Calu3 (cell line): Measurements from ENCODE around the gene SCO1. TPM values are rescaled to one million over a fixed set of nuclear protein-coding genes. Genes with fewer than 3 reads are reported as not detected.
"Not testable (repeated sequence)": the region's sequence is repeated elsewhere in the genome, so short reads cannot be mapped to it uniquely, and the experiment has no call there.

Experiments used
- BruUV-seq: library from RNA; stranded (reverse); fragments of 400-500 nt; replicated peaks from 2 replicates; lab custom pipeline; 2021; lab: Mats Ljungman, UMichigan
- CTCF ChIA-PET: fragments of 300-600 bp; sonication (Branson Sonifier 250); formaldehyde crosslinking; loops from one replicate; lab custom pipeline; 2022; ENCODE audit warnings: antibody characterized with exemption; lab: Charles Lee
- DNase-seq: peaks from one replicate; pipeline ENCODE4 v3.0.0; 2022
- H3K27ac Mint-ChIP-seq: one replicate; pipeline ENCODE4 v1.8.0; 2022; ENCODE audit warnings: mixed read lengths; ENCODE audit not compliant: unreplicated experiment
- H3K27me3 Mint-ChIP-seq: one replicate; pipeline ENCODE4 v1.8.0; 2022; ENCODE audit warnings: mixed read lengths; ENCODE audit not compliant: unreplicated experiment
- H3K36me3 Mint-ChIP-seq: one replicate; pipeline ENCODE4 v1.8.0; 2022; ENCODE audit warnings: mild to moderate bottlenecking, moderate library complexity, mixed read lengths; ENCODE audit not compliant: insufficient read depth, unreplicated experiment
- H3K4me1 Mint-ChIP-seq: one replicate; pipeline ENCODE4 v1.8.0; 2022; ENCODE audit warnings: mild to moderate bottlenecking, low read depth, mixed read lengths; ENCODE audit not compliant: unreplicated experiment
- H3K4me3 Mint-ChIP-seq: one replicate; pipeline ENCODE4 v1.8.0; 2022; ENCODE audit warnings: mild to moderate bottlenecking, low read depth, moderate library complexity, mixed read lengths; ENCODE audit not compliant: unreplicated experiment
- H3K9me3 Mint-ChIP-seq: one replicate; pipeline ENCODE4 v1.8.0; 2022; ENCODE audit warnings: low read depth, mixed read lengths; ENCODE audit not compliant: unreplicated experiment
- intact Hi-C: fragments of 100-400 bp; cut with micrococcal nuclease; formaldehyde crosslinking; loops from one replicate; pipeline ENCODE4 v1.10.0; 2022; ENCODE audit not compliant: unreplicated experiment
- total RNA-seq: library from RNA; stranded (reverse); gene quantifications from 2 replicates; pipeline ENCODE4 v1.2.3, GENCODE V29; 2022
- TF ChIP-seq, protein P1 (sequence below): fragments of 200-600 bp; IDR thresholded peaks from one replicate; pipeline ENCODE4 v1.8.0; 2022; ENCODE audit warnings: antibody characterized with exemption; ENCODE audit not compliant: unreplicated experiment

Gene SCO1
- total RNA-seq, 1 experiment from 2014 or later: 27.4 TPM

- DNase-seq: no peak
- H3K36me3 Mint-ChIP-seq: no peaks in the 10 kb centered on the region
- H3K27me3 Mint-ChIP-seq: peaks cover 57% of the 10 kb centered on the region
- no peak overlapping the region for H3K27ac Mint-ChIP-seq
- intact Hi-C loops: no loop called here
- H3K9me3 Mint-ChIP-seq: no peaks in the 10 kb centered on the region
- TF ChIP-seq, protein P1, sequence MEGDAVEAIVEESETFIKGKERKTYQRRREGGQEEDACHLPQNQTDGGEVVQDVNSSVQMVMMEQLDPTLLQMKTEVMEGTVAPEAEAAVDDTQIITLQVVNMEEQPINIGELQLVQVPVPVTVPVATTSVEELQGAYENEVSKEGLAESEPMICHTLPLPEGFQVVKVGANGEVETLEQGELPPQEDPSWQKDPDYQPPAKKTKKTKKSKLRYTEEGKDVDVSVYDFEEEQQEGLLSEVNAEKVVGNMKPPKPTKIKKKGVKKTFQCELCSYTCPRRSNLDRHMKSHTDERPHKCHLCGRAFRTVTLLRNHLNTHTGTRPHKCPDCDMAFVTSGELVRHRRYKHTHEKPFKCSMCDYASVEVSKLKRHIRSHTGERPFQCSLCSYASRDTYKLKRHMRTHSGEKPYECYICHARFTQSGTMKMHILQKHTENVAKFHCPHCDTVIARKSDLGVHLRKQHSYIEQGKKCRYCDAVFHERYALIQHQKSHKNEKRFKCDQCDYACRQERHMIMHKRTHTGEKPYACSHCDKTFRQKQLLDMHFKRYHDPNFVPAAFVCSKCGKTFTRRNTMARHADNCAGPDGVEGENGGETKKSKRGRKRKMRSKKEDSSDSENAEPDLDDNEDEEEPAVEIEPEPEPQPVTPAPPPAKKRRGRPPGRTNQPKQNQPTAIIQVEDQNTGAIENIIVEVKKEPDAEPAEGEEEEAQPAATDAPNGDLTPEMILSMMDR: no peak
- H3K4me3 Mint-ChIP-seq: no peak overlapping the region
- peaks cover 24% of the 10 kb centered on the region for H3K4me1 Mint-ChIP-seq
- no TSS peak for BruUV-seq
- CTCF ChIA-PET: interaction anchor here (2.6 kb wide), 1 partner anchor 109 kb away, joined by 34 read pairs; no protein-coding TSS in a partner anchor
Measured at GRCh38 chr17:10735251-10735650, 37.9 kb upstream of the SCO1 start.

- intact Hi-C loops: no loop called here
- CTCF ChIA-PET: interaction anchor here (0.6 kb wide), 1 partner anchor 894 kb away, joined by 4 read pairs; no protein-coding TSS in a partner anchor
- no peaks in the 10 kb centered on the region for H3K9me3 Mint-ChIP-seq
- H3K27ac Mint-ChIP-seq: no peak overlapping the region
- H3K27me3 Mint-ChIP-seq: peaks cover 51% of the 10 kb centered on the region
- TF ChIP-seq, protein P1: no peak
- no TSS peak for BruUV-seq
- no peak overlapping the region for H3K4me3 Mint-ChIP-seq
- H3K4me1 Mint-ChIP-seq: peaks cover 28% of the 10 kb centered on the region
- no peak for DNase-seq
- H3K36me3 Mint-ChIP-seq: peaks cover 5% of the 10 kb centered on the region
Measured at GRCh38 chr17:10733666-10734065, 36.3 kb upstream of the SCO1 start.

- H3K4me3 Mint-ChIP-seq, H3K9me3 Mint-ChIP-seq, H3K27ac Mint-ChIP-seq, BruUV-seq, CTCF ChIA-PET, H3K36me3 Mint-ChIP-seq, DNase-seq, intact Hi-C loops: not testable (repeated sequence)
- peaks cover 16% of the 10 kb centered on the region for H3K4me1 Mint-ChIP-seq
- peaks cover 51% of the 10 kb centered on the region for H3K27me3 Mint-ChIP-seq
Measured at GRCh38 chr17:10732121-10732520, 34.8 kb upstream of the SCO1 start.

DNA sequence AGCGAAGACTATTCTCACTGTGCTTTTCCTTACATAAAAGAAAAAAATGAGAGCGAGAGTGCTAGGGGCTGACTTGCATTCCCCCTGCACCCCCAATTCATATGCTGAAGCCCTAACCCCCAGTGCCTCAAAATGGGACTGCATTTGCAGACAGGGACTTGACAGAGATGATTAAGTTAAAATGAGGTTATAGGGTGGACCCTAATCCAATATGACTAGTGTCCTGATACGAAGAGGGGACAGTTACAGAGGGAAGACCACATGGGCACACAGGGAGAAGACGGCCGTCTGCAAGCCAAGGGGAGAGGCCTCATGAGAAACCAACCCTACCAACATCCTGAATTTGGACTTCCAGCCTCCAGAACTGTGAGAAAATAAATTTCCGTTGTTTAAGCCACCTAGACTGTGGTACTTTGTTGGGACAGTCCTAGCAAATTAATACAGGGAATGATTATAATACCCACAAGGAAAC is 34.1 kb upstream of the SCO1 start:
- H3K9me3 Mint-ChIP-seq: no peaks in the 10 kb centered on the region
- H3K36me3 Mint-ChIP-seq: peaks cover 5% of the 10 kb centered on the region
- H3K27ac Mint-ChIP-seq: no peak overlapping the region
- no peak overlapping the region for H3K4me3 Mint-ChIP-seq
- TF ChIP-seq, protein P1: no peak
- intact Hi-C loops: no loop called here
- BruUV-seq: no TSS peak
- peaks cover 51% of the 10 kb centered on the region for H3K27me3 Mint-ChIP-seq
- peaks cover 14% of the 10 kb centered on the region for H3K4me1 Mint-ChIP-seq
- CTCF ChIA-PET: no interaction called here
- no peak for DNase-seq

GRCh38 chr17:10730247-10730646 is 32.9 kb upstream of the SCO1 start:
- BruUV-seq, H3K9me3 Mint-ChIP-seq, H3K36me3 Mint-ChIP-seq, intact Hi-C loops, DNase-seq, H3K27ac Mint-ChIP-seq: not testable (repeated sequence)
- CTCF ChIA-PET: interaction anchor here (0.8 kb wide), 1 partner anchor 11 kb away, joined by 4 read pairs; no protein-coding TSS in a partner anchor
- Mint-ChIP-seq H3K4me1 (peaks cover 14% of the 10 kb centered on the region), H3K4me3 (peak overlapping the region; percentile 66), H3K27me3 (peaks cover 50% of the 10 kb centered on the region)
